ENCODE data around the gene RASAL1.
"Not testable (repeated sequence)": the region's sequence is repeated elsewhere in the genome, so short reads cannot be mapped to it uniquely, and the experiment has no call there.

The RASAL1 gene

DNA sequence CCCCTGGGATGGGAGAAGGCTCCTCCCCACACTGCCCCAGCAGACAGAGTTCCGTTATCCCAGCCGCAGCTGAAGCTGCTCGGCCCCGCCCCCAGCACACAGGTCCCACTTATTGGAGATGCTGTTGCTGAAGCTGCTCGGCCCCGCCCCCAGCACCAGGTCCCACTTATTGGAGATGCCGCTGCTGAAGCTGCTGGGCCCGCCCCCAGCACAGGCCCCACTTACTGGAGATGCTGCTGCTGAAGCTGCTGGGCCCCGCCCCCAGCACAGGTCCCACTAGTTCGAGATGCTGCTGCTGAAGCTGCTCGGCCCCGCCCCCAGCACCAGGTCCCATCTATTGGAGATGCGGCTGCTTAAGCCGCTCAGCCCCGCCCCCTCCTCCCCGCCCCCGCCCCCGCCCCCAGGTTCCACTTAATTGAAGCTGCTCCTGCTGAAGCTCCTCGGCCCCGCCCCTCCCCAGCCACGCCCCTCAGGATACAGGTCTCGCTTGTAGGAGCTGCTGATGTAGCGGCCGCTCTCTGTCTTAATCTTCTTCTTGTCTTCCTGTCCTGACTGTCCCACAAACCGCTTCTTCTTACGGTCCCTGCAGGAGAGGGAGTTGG, 26.0 kb upstream of the RASAL1 start:
- no peak for DNase-seq (ENCODE audit: low read depth)

DNA sequence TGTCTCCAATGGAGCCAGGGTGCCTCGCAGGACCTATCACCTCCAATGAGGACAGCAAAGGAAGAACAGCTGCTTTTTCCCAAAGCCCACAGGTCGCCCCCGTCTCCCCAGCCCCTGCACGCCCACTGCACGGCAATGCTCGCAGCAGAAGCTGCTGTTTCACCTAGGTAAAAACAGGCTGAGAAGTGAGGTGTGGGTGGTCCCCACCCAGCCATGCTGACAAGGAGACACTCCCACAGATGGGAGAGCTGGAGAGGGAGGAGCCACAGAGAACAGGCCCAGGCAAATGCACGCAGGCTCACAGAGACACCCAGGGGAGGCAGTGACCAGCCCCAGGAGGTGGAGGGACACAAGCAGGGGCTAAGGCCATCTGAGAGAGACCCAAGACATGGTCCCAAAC, 24.4 kb upstream of the RASAL1 start:
- no peak for DNase-seq (ENCODE audit: low read depth)

DNA sequence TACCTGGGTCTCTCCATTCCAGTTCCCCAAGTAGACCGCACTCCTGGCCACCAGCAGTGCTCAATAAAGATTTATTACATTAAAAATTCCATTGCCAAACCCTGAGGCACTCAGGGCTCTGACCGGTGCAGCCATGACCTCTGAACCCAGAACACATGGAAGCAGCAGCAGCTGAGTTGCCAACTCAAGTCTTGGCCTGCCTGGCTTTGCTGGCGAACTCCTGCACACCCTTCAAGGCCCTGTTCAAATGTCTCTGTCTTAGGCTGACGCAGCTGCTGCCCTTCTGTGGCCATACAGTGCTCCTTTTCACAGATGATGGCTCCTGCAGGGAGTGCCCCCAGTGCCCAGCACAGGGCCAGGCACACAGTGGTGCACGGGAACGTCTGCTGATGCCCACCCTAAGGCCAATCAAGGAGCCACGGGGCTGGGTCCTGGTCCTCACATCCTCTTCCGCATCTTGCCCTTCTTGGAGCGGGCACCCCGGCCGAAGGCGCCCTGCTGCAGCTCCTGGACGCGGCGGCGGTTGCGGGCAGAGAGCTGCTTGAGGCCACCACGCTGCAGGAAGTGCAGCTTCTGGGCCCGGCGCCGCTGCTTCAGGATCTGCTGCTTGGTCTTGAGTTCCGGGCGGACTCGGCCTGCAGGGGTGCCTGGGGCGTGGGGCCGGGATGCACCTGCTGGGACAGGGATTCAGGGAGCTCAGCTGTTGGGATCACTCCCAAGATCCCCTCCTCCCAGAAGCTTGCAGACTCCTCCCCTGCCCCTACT, 23.1 kb upstream of the RASAL1 start:
- DNase-seq (ENCODE audit: low read depth): no peak

DNA sequence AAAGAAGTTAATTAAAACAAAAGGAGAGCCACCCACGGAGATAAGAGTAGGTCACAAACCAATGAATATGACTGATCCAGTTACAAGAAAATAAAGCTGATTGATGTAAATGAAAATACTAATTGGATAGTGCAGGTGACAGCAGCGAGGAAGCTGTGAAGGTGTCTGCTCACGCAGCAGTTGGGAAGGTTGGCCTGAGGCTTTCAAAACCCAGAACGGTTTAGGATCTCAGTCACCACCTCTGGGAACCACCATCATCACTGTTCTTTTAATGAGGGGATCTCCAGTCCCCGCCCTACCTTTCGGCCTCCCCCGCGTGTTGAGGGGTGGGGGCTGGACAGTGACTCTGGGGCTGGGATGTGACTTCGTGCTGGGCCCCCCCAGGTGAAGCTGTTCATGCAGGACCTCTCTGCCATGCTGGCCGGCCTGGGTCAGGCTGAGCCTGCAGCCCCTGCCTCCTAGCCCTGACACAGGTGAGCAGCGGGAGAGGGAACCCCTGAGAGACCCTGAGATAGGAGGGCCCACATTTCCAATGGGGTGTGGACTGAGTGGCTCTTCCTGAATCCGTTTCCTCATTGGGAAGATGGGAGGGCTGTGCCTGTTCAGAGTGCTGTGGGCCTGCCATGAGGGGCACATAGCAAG, 21.8 kb upstream of the RASAL1 start:
- DNase-seq (ENCODE audit: low read depth): no peak

- DNase-seq (ENCODE audit: low read depth): no peak
Observed at GRCh38 chr12:113155646-113156045, 20.1 kb upstream of the RASAL1 start.

GRCh38 chr12:113155060-113155459, 19.5 kb upstream of the RASAL1 start:
- no peak for DNase-seq (ENCODE audit: low read depth)

DNA sequence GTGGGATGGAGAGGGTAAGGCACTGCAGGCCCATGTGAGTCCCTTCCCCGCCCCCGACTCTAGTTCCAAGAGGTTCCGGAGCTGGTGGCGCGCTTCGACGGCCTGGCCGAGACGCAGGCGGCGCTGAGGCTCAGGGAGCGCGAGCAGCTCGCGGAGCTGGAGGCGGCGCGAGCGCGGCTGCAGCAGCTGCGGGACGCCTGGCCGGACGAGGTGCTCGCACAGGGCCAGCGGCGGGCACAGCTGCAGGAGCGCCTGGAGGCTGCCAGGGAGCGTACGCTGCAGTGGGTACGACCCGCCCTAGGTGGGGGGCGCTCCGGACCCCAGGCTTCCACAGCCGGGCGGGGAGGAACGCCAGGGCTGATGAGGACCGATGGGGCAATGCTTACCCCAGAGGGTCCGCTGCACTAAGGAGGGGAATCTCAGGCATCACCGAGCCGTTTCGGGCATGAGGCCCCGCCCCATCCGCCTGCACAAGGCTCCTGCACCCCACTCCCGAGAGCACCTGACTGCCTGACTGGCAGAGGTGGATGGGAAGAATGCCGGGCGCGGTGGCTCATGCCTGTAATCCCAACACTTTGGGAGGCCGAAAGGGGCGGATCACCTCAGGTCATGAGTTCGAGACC, 18.9 kb upstream of the RASAL1 start:
- DNase-seq (ENCODE audit: low read depth): no peak

DNA sequence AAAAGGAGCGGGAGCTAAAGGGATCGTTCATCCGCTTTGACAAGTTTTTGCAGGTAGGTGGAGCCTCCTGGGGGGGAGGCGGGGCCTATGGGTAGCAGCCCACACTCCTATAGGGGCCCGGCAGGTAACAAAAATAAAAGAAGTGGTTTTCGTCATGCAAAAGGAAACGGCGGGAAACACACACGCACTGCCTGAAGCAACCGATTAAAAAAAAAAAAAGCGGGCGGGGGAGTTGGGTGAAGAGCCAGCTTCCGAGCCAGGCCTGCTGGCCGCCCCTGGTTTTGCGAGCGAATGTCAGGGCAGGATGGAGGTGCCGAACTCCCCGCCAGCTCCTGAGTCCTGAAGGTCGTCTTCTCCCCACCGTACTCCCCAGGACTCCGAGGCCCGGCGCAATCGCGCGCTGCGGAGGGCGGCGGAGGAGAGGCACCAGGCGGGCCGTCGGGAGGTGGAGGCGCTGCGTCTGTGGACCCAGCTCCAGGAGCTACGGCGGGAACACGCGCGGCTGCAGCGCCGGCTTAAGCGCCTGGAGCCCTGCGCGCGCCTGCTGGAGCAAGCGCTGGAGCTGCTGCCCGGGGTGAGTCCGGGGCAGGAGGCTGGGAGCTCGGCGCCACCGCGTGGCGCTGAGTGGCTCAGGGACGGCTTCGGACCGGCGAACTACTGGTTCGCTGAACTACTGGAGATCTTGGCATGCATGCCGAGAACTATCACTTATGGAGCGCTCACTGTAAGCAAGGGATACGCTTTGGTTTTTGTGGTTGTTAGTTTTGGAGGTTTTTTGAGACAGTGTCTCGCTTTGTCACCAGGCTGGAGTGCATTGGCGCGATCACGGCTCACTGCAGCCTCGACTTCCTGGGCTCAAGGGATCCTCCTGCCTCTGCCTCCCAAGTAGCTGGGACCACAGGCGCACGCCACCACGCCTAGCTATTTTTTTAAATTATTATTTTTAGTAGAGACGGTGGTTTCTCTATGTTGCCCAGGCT, 17.6 kb upstream of the RASAL1 start:
- DNase-seq (ENCODE audit: low read depth): peak; percentile 20

DNA sequence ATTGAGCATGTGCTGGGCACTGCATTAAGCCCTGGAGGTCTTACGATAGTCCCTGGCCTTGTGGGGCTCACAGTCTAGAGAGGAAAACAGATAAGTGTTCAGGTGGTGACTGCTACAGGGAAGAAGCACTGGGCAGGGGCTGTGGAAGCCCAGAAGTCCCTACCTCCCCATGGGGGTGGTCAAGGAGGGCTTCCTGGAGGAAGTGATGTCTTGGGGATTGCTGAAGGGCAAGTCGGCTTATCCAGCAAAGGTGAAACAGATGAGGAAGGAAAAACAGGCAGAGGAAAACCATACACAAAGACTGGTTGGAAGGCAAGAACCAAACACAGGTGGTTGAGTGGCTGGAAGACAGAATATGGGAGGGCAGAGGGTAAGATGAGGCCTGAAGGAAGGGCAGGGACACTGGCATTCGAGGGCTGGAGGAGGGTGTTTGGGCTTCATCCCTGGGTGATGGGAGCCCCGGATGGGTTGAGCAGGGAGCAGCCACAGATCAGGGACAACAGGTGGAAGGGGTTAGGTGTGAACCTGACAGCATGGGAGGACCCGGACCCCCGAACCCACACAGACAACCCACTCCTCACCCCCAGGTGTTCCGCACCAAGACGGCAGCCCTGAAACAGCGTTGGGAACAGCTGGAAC, 16.8 kb upstream of the RASAL1 start:
- no peak for DNase-seq (ENCODE audit: low read depth)

DNA sequence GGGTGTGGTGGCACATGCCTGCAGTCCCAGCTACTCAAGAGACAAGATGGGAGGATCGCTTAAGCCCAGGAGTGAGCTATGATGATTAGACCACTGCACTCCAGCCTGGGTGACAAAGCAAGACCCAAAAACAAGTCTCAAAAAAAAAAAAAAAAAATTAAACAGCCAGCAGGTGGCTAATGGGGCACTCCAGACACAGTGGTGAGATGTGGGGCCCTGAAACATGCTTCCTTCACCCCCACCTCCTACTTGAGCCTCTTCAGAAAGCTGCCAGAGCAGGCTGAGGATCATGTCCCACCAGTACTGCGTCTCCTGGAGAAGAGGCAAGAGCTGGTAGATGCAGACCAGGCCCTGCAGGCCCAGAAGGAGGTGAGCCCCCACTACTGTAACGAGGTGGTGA, 16.1 kb upstream of the RASAL1 start:
- DNase-seq (ENCODE audit: low read depth): no peak

DNA sequence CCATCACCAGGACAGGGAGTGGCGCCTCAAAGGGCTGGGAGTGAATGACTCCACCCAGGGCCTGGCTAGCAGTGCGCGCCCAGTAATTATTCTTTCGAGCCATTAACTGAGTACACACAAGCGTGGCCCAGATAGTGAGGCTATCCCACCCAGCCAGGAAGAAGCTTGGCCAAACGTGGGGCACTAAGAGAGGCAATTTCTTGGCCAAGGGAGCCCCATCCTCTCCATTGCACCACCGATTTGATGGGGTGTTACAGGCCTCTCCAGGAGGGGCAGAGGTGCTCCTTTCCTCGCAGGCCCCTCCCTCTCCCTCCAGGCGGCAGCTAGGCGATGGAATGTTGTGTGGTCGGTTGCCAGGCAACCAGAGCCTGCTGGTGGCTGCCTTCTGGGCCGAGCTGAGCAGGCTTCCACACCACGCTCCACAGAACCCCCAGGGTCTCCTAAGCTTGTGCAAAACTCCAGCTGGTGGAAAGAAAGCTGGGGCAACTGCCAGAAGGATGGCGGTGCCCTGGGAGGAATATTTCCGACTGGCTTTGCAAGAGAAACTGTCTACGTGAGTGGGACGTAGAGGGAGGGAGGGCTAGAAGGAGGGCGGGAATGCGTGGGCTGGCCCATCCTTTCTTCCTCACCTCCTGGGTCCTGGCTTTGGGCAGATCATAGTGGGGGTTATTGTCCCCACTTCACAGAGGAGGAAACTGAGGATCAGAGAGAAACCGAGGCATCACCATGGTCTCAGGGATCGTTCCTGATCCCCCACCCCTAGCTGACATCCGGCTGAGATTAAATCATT, 14.0 kb upstream of the RASAL1 start, which contains the start of gene CFAP73:
TSS of gene CFAP73 (plus strand) at position 364 of the 790 bp plus-strand sequence. CDS start at position 498, 134 bp downstream.
- no peak for DNase-seq (ENCODE audit: low read depth)

- no peak for DNase-seq (ENCODE audit: low read depth)
Observed at GRCh38 chr12:113146999-113147398, 11.4 kb upstream of the RASAL1 start.

- DNase-seq (ENCODE audit: low read depth): no peak
Observed at GRCh38 chr12:113145720-113146551, 10.4 kb upstream of the RASAL1 start.

DNA sequence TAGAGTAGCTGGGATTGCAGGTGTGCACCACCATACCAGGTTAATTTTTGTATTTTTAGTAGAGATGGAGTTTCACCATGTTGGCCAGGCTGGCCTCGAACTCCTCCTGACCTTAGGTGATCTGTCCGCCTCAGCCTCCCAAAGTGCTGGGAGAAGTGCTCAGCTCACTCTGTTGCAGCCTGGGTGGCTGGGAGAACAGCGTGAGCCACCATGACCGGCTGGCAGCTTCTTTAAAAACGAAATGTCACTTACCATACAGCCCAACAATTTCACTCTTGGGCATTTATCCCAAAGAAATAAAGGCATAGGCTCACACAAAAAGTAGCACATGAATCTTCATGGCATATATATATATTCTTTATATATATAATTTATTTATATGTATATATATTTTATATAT, 9.2 kb upstream of the RASAL1 start:
- no peak for DNase-seq (ENCODE audit: low read depth)

GRCh38 chr12:113143959-113144358, 8.4 kb upstream of the RASAL1 start:
- DNase-seq (ENCODE audit: low read depth): no peak

- DNase-seq (ENCODE audit: low read depth): no peak
Observed at GRCh38 chr12:113142886-113143332, 7.3 kb upstream of the RASAL1 start.

GRCh38 chr12:113142173-113142885, 6.8 kb upstream of the RASAL1 start:
- no peak for DNase-seq (ENCODE audit: low read depth)

DNA sequence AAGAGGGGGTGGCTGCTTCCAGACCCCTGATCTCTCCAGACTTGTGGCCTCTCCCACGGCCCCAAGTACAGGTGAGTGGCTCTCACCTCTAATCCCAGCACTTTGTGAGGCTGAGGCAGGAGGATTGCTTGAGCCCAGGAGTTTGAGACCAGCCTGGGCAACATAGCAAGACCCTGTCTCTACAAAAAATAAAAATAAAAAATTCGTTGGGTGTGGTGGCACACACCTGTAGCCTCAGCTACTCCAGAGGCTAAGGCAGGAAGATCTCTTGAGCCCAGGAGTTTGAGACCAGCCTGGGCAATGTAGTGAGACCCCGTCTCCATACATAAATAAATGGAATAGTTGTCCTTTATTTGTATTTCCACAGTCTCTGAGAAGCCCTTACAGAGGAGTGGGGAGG, 6.2 kb upstream of the RASAL1 start:
- not testable (repeated sequence) for DNase-seq (ENCODE audit: low read depth)

GRCh38 chr12:113140706-113141105, 5.1 kb upstream of the RASAL1 start:
- DNase-seq (ENCODE audit: low read depth): no peak

Measured in activated T-helper 9 cell treated with anti-CD3 and anti-CD28 coated beads, Interleukin-2, amount 50 U/mL, for 16 hours (primary cell).